ENCODE measurements around the gene GALNTL6.
A peak's percentile ranks its signal among the peaks of the same experiment; 100 is the strongest.
"Not testable (repeated sequence)": the region's sequence is repeated elsewhere in the genome, so short reads cannot be mapped to it uniquely, and the experiment has no call there.

The GALNTL6 gene

GRCh38 chr4:172410363-172410762, 597.2 kb downstream of the GALNTL6 start:
- no peak for DNase-seq

DNA sequence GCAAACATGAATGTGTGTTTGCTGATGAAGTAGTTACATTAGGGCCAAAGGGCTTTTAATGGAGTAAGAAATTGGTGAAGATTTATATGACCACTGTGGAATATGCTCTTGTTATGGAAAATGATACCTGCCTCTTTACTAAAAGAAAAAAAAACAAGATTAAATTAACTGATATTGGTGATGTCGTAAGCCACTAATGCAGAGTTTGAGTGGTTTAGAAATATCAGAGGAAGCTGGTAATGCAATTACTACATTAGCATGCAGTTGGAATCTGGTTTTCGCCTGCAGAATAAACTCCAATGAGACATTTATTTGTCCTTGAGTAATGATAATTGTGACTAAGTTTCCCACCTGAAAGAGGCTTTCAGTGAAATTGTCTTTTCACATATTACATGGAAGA, 597.9 kb downstream of the GALNTL6 start:
- no peak for DNase-seq

- no peak for DNase-seq
These were observed 599.8 kb downstream of the GALNTL6 start for GRCh38 chr4:172412851-172413580.

- DNase-seq, result not testable (repeated sequence)
These were observed 615.8 kb downstream of the GALNTL6 start for GRCh38 chr4:172428979-172429378.

GRCh38 chr4:172480471-172480870, 667.3 kb downstream of the GALNTL6 start:
- DNase-seq, result peak; percentile 0

DNA sequence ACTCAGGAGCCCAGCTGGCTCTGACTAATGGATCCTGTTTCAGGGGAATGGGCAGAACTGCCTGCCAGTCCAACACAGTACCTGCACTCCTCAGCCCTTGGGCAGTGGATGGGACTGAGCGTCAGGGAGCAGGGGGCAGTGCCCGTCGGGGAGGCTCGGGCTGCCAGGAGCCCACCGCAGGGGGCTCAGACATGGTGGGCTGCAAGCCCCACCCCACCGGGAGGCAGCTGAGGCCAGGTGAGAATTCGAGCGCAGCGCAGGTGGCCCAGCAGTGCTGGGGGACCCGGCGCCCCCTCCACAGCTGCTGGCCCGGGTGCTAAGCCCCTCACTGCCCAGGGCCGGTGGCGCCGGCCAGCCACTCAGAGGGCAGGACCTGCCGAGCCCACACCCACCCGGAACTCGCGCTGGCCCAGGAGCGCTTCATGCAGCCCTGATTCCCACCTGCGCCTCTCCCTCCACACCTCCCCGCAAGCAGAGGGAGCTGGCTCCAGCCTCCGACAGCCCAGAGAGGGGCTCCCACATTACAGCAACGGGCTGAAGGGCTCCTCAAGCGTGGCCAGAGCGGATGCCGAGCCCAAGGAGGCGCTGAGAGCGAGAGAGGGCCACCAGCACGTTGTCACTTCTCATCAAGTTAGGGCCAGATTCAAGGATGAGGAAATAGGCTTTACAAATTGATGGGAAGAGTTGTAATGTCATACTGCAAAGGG, 668.8 kb downstream of the GALNTL6 start:
- DNase-seq, result no peak

DNA sequence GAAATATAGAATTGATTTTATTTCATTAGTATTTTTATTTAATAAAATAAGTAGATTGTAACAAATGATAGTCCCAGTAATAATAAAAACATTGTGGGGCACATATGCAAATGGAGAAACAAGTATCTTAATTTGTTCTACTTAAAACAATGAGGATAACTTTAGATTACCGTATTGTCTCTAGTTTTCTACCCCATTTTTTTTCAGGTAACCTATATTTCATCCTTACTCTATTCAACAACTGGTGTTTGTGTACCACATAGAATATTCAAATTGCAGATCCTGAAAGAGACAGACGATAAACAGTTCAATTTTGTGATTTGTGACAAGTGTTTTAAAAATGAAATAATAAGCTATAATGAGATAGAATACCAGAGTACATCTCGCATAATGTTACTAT, 671.8 kb downstream of the GALNTL6 start:
- DNase-seq, result no peak

GRCh38 chr4:172486531-172486930, 673.3 kb downstream of the GALNTL6 start:
- DNase-seq, result no peak

- DNase-seq, result no peak
These were observed 676.7 kb downstream of the GALNTL6 start for GRCh38 chr4:172489861-172490260.

DNA sequence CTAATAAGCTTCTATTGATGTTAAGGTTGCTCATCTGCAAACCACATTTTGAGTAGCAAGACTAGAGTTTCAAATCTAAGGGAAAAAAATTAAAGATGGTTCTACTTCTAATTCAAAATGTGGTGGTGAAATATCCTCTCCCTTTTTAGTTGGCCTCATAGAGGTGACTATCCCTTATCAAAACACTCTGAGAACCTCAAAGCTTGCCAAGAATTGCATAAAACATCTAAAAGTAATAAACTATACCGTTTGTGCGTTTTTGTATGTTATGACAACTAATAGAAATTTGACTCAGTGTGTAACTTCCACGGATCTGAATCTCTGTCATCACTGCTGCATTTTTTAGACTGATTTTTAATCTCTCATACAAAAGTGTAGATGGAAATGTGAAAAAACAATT, 682.6 kb downstream of the GALNTL6 start:
- peak; percentile 21 for DNase-seq

DNA sequence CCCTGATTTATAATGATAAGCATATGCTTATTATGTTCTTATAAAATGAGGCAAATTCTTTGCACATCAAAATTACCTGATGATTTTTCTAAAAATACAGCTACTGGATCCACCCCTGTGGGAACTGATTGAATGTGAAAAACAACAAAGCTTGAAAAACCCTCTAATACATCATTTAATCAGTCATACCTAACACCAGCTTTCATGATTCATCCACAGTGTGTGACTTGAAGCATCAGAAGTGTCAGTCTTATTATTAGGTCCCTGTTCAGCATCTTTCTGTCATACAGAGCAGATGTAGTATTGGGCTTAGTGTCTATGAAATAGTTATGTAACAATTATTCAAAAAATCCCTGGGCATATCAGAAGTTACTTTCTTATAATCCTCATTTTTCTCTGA, 684.1 kb downstream of the GALNTL6 start:
- DNase-seq, result no peak

DNA sequence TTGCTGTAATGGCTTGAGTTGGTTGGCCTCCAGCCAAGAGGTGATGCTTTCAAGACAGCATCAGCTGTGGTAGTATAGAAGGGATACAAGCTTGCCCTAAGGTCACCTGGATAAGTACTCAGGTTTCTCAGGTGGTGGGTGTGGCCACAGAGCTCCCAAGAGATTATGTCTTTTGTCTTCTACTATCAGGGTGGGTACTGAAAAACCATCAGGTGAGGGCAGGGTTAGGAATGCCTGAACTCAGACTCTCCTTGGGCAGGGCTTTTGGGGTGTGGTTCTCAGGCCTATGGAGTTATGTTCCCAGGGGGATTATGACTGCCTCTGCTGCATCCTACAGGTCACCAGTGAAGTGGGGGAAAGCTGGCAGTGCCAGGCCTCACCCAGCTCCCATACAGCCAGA, 700.8 kb downstream of the GALNTL6 start:
- no peak for DNase-seq

- DNase-seq, result peak; percentile 7
These were observed 701.6 kb downstream of the GALNTL6 start for GRCh38 chr4:172514801-172515200.

DNA sequence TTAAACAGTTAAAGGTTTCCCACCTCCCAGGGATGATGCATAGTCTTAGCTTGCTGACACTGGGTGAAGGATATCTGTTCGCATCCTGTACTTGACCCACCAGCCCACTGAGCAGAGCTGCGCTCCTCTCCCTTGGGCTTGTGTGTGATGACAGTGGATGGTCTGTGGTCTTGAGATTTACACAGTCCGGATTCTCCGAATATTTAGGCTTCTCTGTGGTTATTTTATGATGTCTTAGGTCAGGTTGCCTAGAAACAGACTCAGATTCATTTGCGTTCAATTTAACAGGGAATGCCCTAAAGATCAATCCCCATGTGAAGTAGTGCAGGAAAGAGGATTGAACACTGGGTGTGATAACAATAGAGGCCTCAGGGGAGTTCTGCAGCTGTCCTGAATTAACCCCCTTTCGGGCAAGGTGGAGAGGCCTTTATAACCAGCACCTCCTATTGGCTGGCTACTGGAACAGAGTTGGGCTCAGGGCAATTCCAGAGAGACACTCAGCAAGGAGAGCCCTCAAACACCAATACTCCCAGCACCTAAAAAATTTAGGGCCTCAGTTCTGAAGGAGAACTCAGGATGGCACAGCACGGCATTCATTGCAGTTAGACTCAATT, 702.2 kb downstream of the GALNTL6 start:
- peak; percentile 60 for DNase-seq

- DNase-seq, result no peak
These were observed 704.2 kb downstream of the GALNTL6 start for GRCh38 chr4:172517391-172517790.

DNA sequence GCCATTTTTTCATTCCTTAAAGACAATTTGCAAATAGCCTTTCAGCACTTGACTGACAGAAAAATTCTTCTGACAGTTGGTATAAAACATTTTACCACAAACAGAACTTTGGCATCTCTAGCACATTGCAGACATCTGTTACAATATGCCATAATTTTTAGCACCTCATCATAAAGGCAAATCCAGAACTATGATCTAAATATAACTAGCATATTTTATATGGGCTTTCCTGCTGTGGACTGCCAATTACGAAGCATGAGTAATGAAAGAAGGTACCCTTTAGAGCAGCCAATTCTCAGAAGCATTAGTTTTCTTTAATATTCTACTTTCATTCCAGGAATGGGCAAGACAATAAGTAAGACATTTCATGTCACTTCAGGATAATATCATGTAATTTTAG, 708.0 kb downstream of the GALNTL6 start:
- peak; percentile 22 for DNase-seq

DNA sequence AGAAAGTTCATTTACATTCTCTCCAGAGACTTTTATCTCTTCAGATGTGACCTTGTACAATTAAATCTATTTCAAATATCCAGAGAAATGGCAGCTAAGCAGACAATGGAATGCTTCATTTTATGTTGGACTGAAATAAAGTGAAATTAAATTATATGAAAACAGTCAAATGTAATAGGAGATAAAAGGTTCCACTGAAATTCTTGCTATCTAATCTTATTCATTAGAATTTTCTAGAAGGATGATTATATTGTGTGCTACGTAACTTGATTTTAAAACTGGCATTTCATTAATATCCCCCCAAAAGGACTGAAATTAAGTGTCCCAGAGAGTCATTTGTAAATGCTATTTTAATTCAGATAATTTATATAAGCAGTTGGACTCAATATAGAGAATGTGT, 708.5 kb downstream of the GALNTL6 start:
- no peak for DNase-seq

DNA sequence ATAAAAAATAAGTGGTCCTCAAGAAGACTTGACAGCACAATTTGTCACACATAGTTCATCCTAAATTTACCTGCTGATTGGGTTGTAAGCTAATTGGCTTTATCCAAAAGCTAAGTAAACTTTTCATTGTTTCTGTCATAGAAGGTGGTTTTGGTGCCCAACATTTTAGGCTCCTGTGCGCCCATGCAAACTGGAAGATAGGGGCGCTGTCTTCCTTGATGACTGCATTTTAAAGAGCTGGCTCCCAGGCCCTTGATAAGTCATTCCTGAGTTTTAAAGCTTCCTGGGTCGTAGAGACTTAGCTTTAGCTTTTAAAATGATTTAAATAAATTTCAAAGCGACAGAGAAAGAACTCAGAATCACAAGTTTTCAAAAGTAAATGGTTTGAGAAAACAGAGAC, 730.0 kb downstream of the GALNTL6 start:
- no peak for DNase-seq

- no peak for DNase-seq
These were observed 733.6 kb downstream of the GALNTL6 start for GRCh38 chr4:172546782-172547181.

DNA sequence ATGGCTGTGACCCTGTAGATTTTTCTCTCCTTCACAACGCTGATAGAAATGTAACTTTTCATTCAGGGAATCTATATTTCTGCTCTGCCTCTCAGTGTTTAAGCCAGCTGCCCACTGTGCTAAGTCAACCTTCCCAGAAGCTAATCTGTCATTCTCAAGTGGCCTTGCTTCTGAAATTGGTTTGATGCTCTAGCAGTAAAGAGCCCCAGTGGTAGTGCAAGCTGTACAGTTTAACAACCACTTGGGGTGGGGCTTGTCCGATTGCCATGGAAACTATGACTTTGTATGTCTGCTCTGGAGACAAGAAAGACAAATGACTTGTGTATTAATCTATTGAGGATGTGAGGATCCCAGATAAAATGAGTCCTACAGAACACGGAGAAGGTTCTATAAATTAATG, 734.5 kb downstream of the GALNTL6 start:
- no peak for DNase-seq

DNA sequence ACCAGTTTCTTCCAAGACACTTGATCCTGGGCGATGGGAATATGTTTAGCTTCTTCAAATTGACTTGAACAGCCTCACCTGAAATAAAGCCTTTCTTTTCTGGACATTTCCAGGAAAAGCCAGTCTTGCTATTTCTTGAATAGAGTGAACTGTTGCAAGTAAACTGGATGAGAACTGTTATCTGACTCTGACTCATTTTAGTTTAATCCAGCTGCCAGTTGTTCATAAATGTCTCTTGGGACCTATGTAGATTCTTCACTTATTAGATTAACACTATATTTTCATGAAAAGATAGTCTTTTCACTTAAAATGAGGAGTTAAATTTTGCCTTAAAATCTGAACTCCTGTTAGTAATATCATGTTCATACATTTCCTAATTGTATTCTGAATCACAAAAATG, 740.0 kb downstream of the GALNTL6 start:
- peak; percentile 30 for DNase-seq

DNA sequence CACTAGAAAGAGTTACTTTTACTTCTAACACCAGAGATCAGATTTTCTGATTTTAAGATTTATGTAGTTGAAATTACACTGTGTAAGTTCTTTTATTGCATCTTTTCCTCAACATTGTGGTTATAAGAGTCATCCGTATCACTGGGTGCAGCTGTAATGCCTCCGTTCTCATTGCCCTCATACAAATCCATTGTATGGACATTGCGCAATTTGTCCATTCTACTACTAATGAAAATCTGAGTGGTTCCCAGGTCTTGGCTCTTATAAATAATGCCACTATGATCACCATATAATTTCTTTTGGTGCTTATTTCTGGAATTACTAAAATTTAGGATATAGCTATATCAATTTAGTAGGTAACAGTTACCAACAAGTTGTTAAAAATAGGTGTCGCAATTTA, 741.4 kb downstream of the GALNTL6 start:
- no peak for DNase-seq

DNA sequence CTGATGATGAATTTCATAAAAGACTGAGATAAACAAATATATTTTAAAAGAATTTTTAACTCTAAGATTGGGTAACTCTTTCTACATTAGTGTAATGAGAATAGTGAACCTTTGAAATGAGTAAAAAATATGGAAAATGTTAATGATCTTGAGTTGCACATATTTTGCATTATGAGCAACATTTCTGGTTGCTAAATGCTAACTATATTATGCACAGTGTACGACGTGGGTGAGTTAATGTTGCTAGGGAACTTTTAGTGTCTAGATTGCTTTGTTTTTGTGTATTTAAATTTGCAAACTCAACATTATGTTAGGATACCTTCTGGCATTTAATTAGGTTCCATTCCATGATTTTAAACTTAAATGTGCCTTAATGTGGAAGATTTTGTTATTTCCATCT, 742.5 kb downstream of the GALNTL6 start:
- DNase-seq, result no peak

GRCh38 chr4:172573899-172574298, 760.7 kb downstream of the GALNTL6 start:
- DNase-seq, result no peak

All from fibroblast of skin of back (primary cell).